ENCODE measurements around the gene CYSLTR2. TPM values are rescaled to one million over a fixed set of nuclear protein-coding genes. Genes with fewer than 3 reads are reported as not detected.
A peak's percentile ranks its signal among the peaks of the same experiment; 100 is the strongest.

Gene CYSLTR2
- total RNA-seq, 1 donor from 2014 or later: 2.1 TPM

DNA sequence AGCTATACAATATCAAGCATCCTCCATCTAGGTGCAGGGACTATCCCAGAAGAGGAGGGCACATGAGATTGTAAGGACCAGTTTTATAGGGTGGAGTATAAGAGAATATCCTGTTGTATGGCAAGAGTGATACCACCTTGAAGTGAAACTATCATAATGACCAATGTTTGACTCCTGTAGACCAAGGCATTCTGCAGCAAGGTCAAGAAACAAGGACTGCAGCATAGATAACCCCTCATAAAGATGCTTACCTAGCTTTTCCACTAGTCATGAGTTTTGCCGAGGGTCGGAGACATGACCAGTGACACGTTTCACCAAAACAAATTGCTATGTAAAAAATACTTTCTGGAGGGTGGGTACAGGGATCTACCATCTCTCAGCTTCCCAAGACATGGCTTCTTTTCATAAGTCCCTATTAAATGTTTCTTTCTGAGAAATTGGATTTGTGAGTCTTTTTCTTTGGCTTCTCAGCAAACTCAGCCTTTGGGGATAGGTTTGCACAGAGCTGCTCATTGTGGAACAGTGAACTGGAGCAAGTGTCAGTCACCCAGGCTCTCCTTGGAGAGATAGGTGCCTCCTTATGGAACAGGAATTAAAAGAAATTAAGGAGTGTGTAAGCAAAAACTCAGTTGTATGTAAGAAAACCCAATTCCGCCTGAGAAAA is 28.2 kb upstream of the CYSLTR2 start:
- Histone ChIP-seq H3K36me3 (ENCODE audit: insufficient read depth, low read length) (no peaks in the 10 kb centered on the region), H3K79me2 (ENCODE audit: insufficient read depth, low read length) (no peaks in the 10 kb centered on the region), H2AFZ (ENCODE audit: low read depth, low read length) (no peak overlapping the region), H3K27ac (ENCODE audit: low read depth, low read length) (peak overlapping the region; percentile 53), H3K9me3 (ENCODE audit: insufficient read depth, low read depth, low read length) (no peaks in the 10 kb centered on the region), H3K27me3 (ENCODE audit: insufficient read depth, low read length) (no peaks in the 10 kb centered on the region), H3K4me3 (ENCODE audit: insufficient read depth, low read depth, low read length) (no peak overlapping the region), H3K9ac (ENCODE audit: low read length) (peak overlapping the region; percentile 51), H3K4me1 (ENCODE audit: insufficient read depth, low read length) (peaks cover 18% of the 10 kb centered on the region), H4K20me1 (ENCODE audit: insufficient read depth, low read length) (no peaks in the 10 kb centered on the region), H3K4me2 (ENCODE audit: low read length) (peak overlapping the region; percentile 31)
- H3K4me3 Mint-ChIP-seq (ENCODE audit: unreplicated experiment): no peak overlapping the region
- no peak overlapping the region for H3K27ac Mint-ChIP-seq (ENCODE audit: unreplicated experiment)
- peaks cover 20% of the 10 kb centered on the region for H3K4me1 Mint-ChIP-seq (ENCODE audit: low read depth, unreplicated experiment)
- DNase-seq (ENCODE audit: low read depth): no peak
- TF ChIP-seq EZH2 (IDR thresholded peaks at IDR 0.05; ENCODE audit: insufficient read depth, low read length) (no peak), CTCF (IDR thresholded peaks at IDR 0.05; ENCODE audit: insufficient read depth, low read depth, low read length) (no peak)
- peaks cover 2% of the 10 kb centered on the region for H3K36me3 Mint-ChIP-seq (ENCODE audit: low read depth, unreplicated experiment)
- H3K9me3 Mint-ChIP-seq (ENCODE audit: unreplicated experiment): peaks cover 9% of the 10 kb centered on the region
- no peak for FAIRE-seq
- no peaks in the 10 kb centered on the region for H3K27me3 Mint-ChIP-seq (ENCODE audit: low read depth, unreplicated experiment)

DNA sequence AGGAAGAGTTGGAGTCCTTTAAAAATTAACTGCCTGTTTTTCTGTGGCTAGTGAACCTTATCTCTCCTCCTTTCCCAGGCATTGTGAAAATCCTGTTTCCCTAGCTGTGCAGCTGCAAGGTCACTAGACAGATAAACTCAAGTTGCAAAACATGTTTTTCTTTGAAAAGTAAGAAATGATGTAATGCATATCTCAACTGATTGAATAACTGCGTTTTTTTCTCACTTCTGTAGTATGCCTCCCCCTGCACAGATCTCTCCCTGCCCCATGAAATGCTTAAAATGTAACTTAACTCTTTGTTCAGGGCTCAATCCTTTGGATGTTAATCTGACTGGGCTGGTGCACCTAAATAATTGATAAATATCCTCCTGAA is 27.7 kb upstream of the CYSLTR2 start:
- Histone ChIP-seq H3K79me2 (ENCODE audit: insufficient read depth, low read length) (no peaks in the 10 kb centered on the region), H3K9ac (ENCODE audit: low read length) (peak overlapping the region; percentile 51), H3K4me2 (ENCODE audit: low read length) (peak overlapping the region; percentile 31), H3K9me3 (ENCODE audit: insufficient read depth, low read depth, low read length) (no peaks in the 10 kb centered on the region), H3K27ac (ENCODE audit: low read depth, low read length) (peak overlapping the region; percentile 53), H4K20me1 (ENCODE audit: insufficient read depth, low read length) (no peaks in the 10 kb centered on the region), H3K36me3 (ENCODE audit: insufficient read depth, low read length) (no peaks in the 10 kb centered on the region), H3K4me1 (ENCODE audit: insufficient read depth, low read length) (peaks cover 18% of the 10 kb centered on the region), H3K27me3 (ENCODE audit: insufficient read depth, low read length) (no peaks in the 10 kb centered on the region), H3K4me3 (ENCODE audit: insufficient read depth, low read depth, low read length) (no peak overlapping the region), H2AFZ (ENCODE audit: low read depth, low read length) (no peak overlapping the region)
- Mint-ChIP-seq H3K9me3 (ENCODE audit: unreplicated experiment) (peaks cover 9% of the 10 kb centered on the region), H3K4me1 (ENCODE audit: low read depth, unreplicated experiment) (peaks cover 21% of the 10 kb centered on the region), H3K27me3 (ENCODE audit: low read depth, unreplicated experiment) (no peaks in the 10 kb centered on the region), H3K4me3 (ENCODE audit: unreplicated experiment) (no peak overlapping the region), H3K27ac (ENCODE audit: unreplicated experiment) (peak overlapping the region; percentile 75), H3K36me3 (ENCODE audit: low read depth, unreplicated experiment) (peaks cover 2% of the 10 kb centered on the region)
- no peak for TF ChIP-seq EZH2 (IDR thresholded peaks at IDR 0.05; ENCODE audit: insufficient read depth, low read length)
- TF ChIP-seq CTCF (IDR thresholded peaks at IDR 0.05; ENCODE audit: insufficient read depth, low read depth, low read length): no peak
- FAIRE-seq (no peak), DNase-seq (ENCODE audit: low read depth) (peak; percentile 80)

GRCh38 chr13:48626726-48627451 is 26.8 kb upstream of the CYSLTR2 start:
- Mint-ChIP-seq H3K36me3 (ENCODE audit: low read depth, unreplicated experiment) (peaks cover 2% of the 10 kb centered on the region), H3K4me3 (ENCODE audit: unreplicated experiment) (no peak overlapping the region), H3K4me1 (ENCODE audit: low read depth, unreplicated experiment) (peaks cover 24% of the 10 kb centered on the region), H3K27ac (ENCODE audit: unreplicated experiment) (no peak overlapping the region), H3K9me3 (ENCODE audit: unreplicated experiment) (peaks cover 4% of the 10 kb centered on the region), H3K27me3 (ENCODE audit: low read depth, unreplicated experiment) (no peaks in the 10 kb centered on the region)
- Histone ChIP-seq H3K9me3 (ENCODE audit: insufficient read depth, low read depth, low read length) (no peaks in the 10 kb centered on the region), H3K4me3 (ENCODE audit: insufficient read depth, low read depth, low read length) (no peak overlapping the region), H3K79me2 (ENCODE audit: insufficient read depth, low read length) (no peaks in the 10 kb centered on the region), H4K20me1 (ENCODE audit: insufficient read depth, low read length) (no peaks in the 10 kb centered on the region), H3K36me3 (ENCODE audit: insufficient read depth, low read length) (no peaks in the 10 kb centered on the region), H2AFZ (ENCODE audit: low read depth, low read length) (no peak overlapping the region), H3K4me1 (ENCODE audit: insufficient read depth, low read length) (peaks cover 18% of the 10 kb centered on the region), H3K27ac (ENCODE audit: low read depth, low read length) (peak overlapping the region; percentile 52), H3K27me3 (ENCODE audit: insufficient read depth, low read length) (no peaks in the 10 kb centered on the region), H3K4me2 (ENCODE audit: low read length) (peak overlapping the region; percentile 31), H3K9ac (ENCODE audit: low read length) (no peak overlapping the region)
- DNase-seq (ENCODE audit: low read depth) (peak; percentile 49), FAIRE-seq (no peak)
- no peak for TF ChIP-seq CTCF (IDR thresholded peaks at IDR 0.05; ENCODE audit: insufficient read depth, low read depth, low read length)
- TF ChIP-seq EZH2 (IDR thresholded peaks at IDR 0.05; ENCODE audit: insufficient read depth, low read length): no peak
